SK-N-SH treated with all-trans-retinoic acid at 6 μM for 48 hours (cell line): ENCODE results near the gene WIZ.

ENCODE experiments used
- ARNTL ChIP-seq: fragments of 450-650 bp; formaldehyde crosslinking; IDR thresholded peaks from 2 replicates; pipeline ENCODE4 v1.5.0; 2020; ENCODE audit warnings: low read depth, mild to moderate bottlenecking, moderate library complexity, borderline replicate concordance
- CSRNP3 ChIP-seq: fragments of 250-450 bp; sonication (Bioruptor Pico); IDR thresholded peaks from 2 replicates; pipeline ENCODE4 v1.5.1; 2021; ENCODE audit warnings: mild to moderate bottlenecking, moderate library complexity
- OSR1 ChIP-seq: fragments of 250-450 bp; sonication (Bioruptor Pico); IDR thresholded peaks from 2 replicates; pipeline ENCODE4 v1.8.0; 2022; ENCODE audit warnings: moderate library complexity, mild to moderate bottlenecking, inconsistent platforms
- PATZ1 ChIP-seq: fragments of 250-450 bp; sonication (Bioruptor Pico); IDR thresholded peaks from 2 replicates; pipeline ENCODE4 v1.8.0; 2020; ENCODE audit warnings: mild to moderate bottlenecking, moderate library complexity, borderline replicate concordance
- PPARA ChIP-seq: fragments of 250-450 bp; sonication (Bioruptor Pico); IDR thresholded peaks from 2 replicates; pipeline ENCODE4 v1.5.0; 2020; ENCODE audit warnings: mild to moderate bottlenecking, borderline replicate concordance
- RARB ChIP-seq: fragments of 250-450 bp; sonication (Bioruptor Pico); IDR thresholded peaks from 2 replicates; pipeline ENCODE4 v1.8.0; 2021; ENCODE audit warnings: mild to moderate bottlenecking, moderate library complexity
- ZC3H10 ChIP-seq: fragments of 250-450 bp; sonication (Bioruptor Pico); IDR thresholded peaks from 2 replicates; pipeline ENCODE4 v1.5.1; 2021; ENCODE audit warnings: mild to moderate bottlenecking, moderate library complexity
- ZFP30 ChIP-seq: fragments of 450-650 bp; formaldehyde crosslinking; IDR thresholded peaks from 2 replicates; pipeline ENCODE4 v1.5.0; 2022; ENCODE audit warnings: mild to moderate bottlenecking, moderate library complexity
- ZNF70 ChIP-seq: fragments of 450-650 bp; formaldehyde crosslinking; IDR thresholded peaks from 2 replicates; pipeline ENCODE4 v1.5.0; 2020; ENCODE audit warnings: mild to moderate bottlenecking, moderate library complexity
- ZNF8 ChIP-seq: fragments of 450-650 bp; formaldehyde crosslinking; IDR thresholded peaks from 2 replicates; pipeline ENCODE4 v1.5.0; 2020; ENCODE audit warnings: mild to moderate bottlenecking, moderate library complexity

- no peak for TF ChIP-seq PATZ1 (CRISPR knock-in tag)
- no peak for TF ChIP-seq RARB
- TF ChIP-seq ZNF8 (CRISPR knock-in tag), result no peak
- TF ChIP-seq OSR1, result no peak
- TF ChIP-seq CSRNP3, result no peak
- TF ChIP-seq PPARA (CRISPR knock-in tag), result no peak
- no peak for TF ChIP-seq ZC3H10 (CRISPR knock-in tag)
- TF ChIP-seq ZFP30, result no peak
- no peak for TF ChIP-seq ARNTL (CRISPR knock-in tag)
- TF ChIP-seq ZNF70 (CRISPR knock-in tag), result no peak
Measured at GRCh38 chr19:15421136-15421695, 28.5 kb downstream of the WIZ start.
